Measurements from ENCODE around the gene PPP1R27. TPM values are rescaled to one million over a fixed set of nuclear protein-coding genes. Genes with fewer than 3 reads are reported as not detected.

Gene PPP1R27
- total and polyA plus RNA-seq, 2 donors (not counting 3 experiments of a cell fraction or from before 2014, with no cell fraction given): not detected

DNA sequence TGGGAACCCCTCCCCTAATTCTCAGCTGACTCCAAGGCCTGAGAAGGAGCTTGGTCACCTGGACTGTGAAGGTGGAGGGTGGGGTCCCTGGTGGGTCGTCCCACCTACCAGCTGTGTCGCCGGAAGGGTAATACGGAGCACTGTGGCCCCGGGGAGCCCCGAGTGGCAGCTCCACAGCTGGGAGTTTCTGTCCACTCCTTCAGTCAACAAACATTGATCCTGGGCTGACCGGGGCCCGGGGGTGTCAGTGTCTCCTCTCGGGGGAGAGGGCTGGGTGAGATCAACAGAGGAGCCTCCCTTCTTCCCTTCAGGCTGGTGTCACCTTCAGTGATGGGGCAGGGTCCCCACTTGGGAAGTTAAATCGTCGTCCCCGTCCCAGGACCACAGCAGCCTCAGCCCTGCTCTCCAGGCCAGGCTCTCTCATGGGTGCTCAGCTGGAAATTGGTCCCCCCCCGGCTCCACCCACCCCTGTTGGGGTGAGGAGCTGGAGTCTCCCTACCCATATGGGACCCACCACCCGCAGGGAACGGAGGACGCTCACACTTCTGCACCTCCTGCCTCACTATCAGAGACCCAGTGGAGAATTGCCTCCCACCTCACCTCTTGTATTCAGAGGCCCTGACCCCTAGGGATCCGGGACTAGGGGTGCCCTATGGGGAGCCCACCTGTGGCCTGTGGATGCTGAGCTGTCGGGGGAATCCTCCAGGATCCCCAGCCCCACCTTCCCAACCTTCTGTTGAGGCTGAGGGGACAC lies 29.0 kb downstream of the PPP1R27 start:
- DNase-seq (ENCODE audit: low read depth, low spot score) (no peak), FAIRE-seq (no peak)
- Histone ChIP-seq H3K27ac (ENCODE audit: insufficient read depth, low read depth, low read length) (no peak overlapping the region), H3K9ac (replicated peaks; ENCODE audit: extremely low read depth, insufficient read depth, low read length) (no peak overlapping the region), H3K9me3 (replicated peaks; ENCODE audit: control insufficient read depth, insufficient read depth, low read length) (no peaks in the 10 kb centered on the region), H4K20me1 (replicated peaks; ENCODE audit: control insufficient read depth, extremely low read depth, insufficient read depth, low read length) (no peaks in the 10 kb centered on the region), H3K27me3 (ENCODE audit: control insufficient read depth in 2 of 2, insufficient read depth in 2 of 2, low read length in 2 of 2) (peaks cover 25 to 36% of the 10 kb centered on the region in 2 experiments), H3K79me2 (ENCODE audit: control insufficient read depth, insufficient read depth, low read length) (no peaks in the 10 kb centered on the region), H3K9me1 (replicated peaks; ENCODE audit: control insufficient read depth, extremely low read depth, insufficient read depth, low read length) (no peaks in the 10 kb centered on the region), H3K36me3 (ENCODE audit: control insufficient read depth in 2 of 2, extremely low read depth in 1 of 2, insufficient read depth in 2 of 2, low read length in 2 of 2) (no peaks in the 10 kb centered on the region), H3K4me3 (replicated peaks in 1 of 3; ENCODE audit: insufficient read depth in 1 of 3, low read depth in 1 of 3, low read length in 3 of 3) (no peak overlapping the region), H2AFZ (ENCODE audit: low read depth, low read length) (no peak overlapping the region), H3K4me1 (ENCODE audit: control insufficient read depth, extremely low read depth, insufficient read depth, low read length) (no peaks in the 10 kb centered on the region), H3K4me2 (ENCODE audit: insufficient read depth, low read length) (no peak overlapping the region)
- CTCF ChIA-PET: interaction anchor here (0.5 to 2.3 kb wide), 4 partner anchors 11 to 33 kb away, joined by 3 to 9 read pairs (median 4); partner anchors contain the start of gene MCRIP1
- POLR2A ChIA-PET: no interaction called here
- intact Hi-C loops (cut with micrococcal nuclease): no loop called here
- BruUV-seq (replicated peaks): no TSS peak
- dilution Hi-C loops (cut with MboI; ENCODE audit: extremely low pct_ligation_motif_present, low sequenced_read_pairs): no loop called here
- no peak for TF ChIP-seq GATA2 (IDR thresholded peaks at IDR 0.05; ENCODE audit: insufficient read depth, insufficient read length, low read depth, low read length)
- TF ChIP-seq POLR2A (IDR thresholded peaks at IDR 0.05; ENCODE audit: low read depth, low read length): no peak
- TF ChIP-seq, protein P1, sequence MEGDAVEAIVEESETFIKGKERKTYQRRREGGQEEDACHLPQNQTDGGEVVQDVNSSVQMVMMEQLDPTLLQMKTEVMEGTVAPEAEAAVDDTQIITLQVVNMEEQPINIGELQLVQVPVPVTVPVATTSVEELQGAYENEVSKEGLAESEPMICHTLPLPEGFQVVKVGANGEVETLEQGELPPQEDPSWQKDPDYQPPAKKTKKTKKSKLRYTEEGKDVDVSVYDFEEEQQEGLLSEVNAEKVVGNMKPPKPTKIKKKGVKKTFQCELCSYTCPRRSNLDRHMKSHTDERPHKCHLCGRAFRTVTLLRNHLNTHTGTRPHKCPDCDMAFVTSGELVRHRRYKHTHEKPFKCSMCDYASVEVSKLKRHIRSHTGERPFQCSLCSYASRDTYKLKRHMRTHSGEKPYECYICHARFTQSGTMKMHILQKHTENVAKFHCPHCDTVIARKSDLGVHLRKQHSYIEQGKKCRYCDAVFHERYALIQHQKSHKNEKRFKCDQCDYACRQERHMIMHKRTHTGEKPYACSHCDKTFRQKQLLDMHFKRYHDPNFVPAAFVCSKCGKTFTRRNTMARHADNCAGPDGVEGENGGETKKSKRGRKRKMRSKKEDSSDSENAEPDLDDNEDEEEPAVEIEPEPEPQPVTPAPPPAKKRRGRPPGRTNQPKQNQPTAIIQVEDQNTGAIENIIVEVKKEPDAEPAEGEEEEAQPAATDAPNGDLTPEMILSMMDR (IDR thresholded peaks at IDR 0.05; ENCODE audit: extremely low read depth in 1 of 2, insufficient read depth in 1 of 2, low read depth in 1 of 2, low read length in 2 of 2): no peak
- no peak for TF ChIP-seq MYC (IDR thresholded peaks at IDR 0.05; ENCODE audit: low read depth, low read length)
- TF ChIP-seq POLR2AphosphoS5 (IDR thresholded peaks at IDR 0.05; ENCODE audit: insufficient read depth, low read depth, low read length): no peak
- no peak for TF ChIP-seq EZH2 (IDR thresholded peaks at IDR 0.05; ENCODE audit: borderline replicate concordance, low read depth, low read length, severe bottlenecking)
- TF ChIP-seq, protein P2, sequence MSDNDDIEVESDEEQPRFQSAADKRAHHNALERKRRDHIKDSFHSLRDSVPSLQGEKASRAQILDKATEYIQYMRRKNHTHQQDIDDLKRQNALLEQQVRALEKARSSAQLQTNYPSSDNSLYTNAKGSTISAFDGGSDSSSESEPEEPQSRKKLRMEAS (IDR thresholded peaks at IDR 0.05; ENCODE audit: insufficient read depth, insufficient read length): no peak
- no peak for TF ChIP-seq FOS (IDR thresholded peaks at IDR 0.05; ENCODE audit: borderline replicate concordance, insufficient read depth, low read length)
- no peak for TF ChIP-seq JUN (IDR thresholded peaks at IDR 0.05; ENCODE audit: borderline replicate concordance, insufficient read depth, insufficient read length, low read depth)

Data from endothelial cell of umbilical vein (primary cell).